GM21529 (cell line): ENCODE results near the gene HTR3E.
"Not testable (repeated sequence)": the region's sequence is repeated elsewhere in the genome, so short reads cannot be mapped to it uniquely, and the experiment has no call there.

Experiments
- ATAC-seq: cut with Tn5 transposase; IDR thresholded peaks from one replicate; pipeline ENCODE4 v1.9.1; 2021; ENCODE audit not compliant: unreplicated experiment

HTR3E gene

GRCh38 chr3:184096811-184097383, at the start of gene HTR3E:
TSS of gene HTR3E (plus strand) at chr3:184097064. CDS start at chr3:184097530, 466 bp downstream.
- no peak for ATAC-seq

- ATAC-seq = no peak
Observed at GRCh38 chr3:184050217-184050847, 46.5 kb upstream of the HTR3E start.

GRCh38 chr3:184052767-184053166, 44.1 kb upstream of the HTR3E start, which contains the start of gene HTR3C:
TSS of gene HTR3C (plus strand) at chr3:184053047. CDS start at chr3:184053081, 34 bp downstream.
- no peak for ATAC-seq

- ATAC-seq = no peak
Observed at GRCh38 chr3:184058029-184058428, 38.8 kb upstream of the HTR3E start.

GRCh38 chr3:184059424-184059823, 37.4 kb upstream of the HTR3E start:
- no peak for ATAC-seq

- no peak for ATAC-seq
Observed at GRCh38 chr3:184062637-184063036, 34.2 kb upstream of the HTR3E start.

- ATAC-seq = no peak
Observed at GRCh38 chr3:184066211-184066610, 30.7 kb upstream of the HTR3E start.

- no peak for ATAC-seq
Observed at GRCh38 chr3:184067573-184068055, 29.2 kb upstream of the HTR3E start.

- ATAC-seq = no peak
Observed at GRCh38 chr3:184068344-184068743, 28.5 kb upstream of the HTR3E start.

- not testable (repeated sequence) for ATAC-seq
Observed at GRCh38 chr3:184071142-184071541, 25.7 kb upstream of the HTR3E start.

GRCh38 chr3:184073621-184074020, 23.2 kb upstream of the HTR3E start:
- ATAC-seq = no peak

- ATAC-seq = no peak
Observed at GRCh38 chr3:184075901-184076300, 21.0 kb upstream of the HTR3E start.

GRCh38 chr3:184077881-184078280, 19.0 kb upstream of the HTR3E start:
- ATAC-seq = no peak

- ATAC-seq = no peak
Observed at GRCh38 chr3:184078851-184079250, 18.0 kb upstream of the HTR3E start.

- no peak for ATAC-seq
Observed at GRCh38 chr3:184081116-184081830, 15.6 kb upstream of the HTR3E start.

- no peak for ATAC-seq
Observed at GRCh38 chr3:184082034-184082433, 14.8 kb upstream of the HTR3E start.

GRCh38 chr3:184082465-184082864, 14.4 kb upstream of the HTR3E start:
- no peak for ATAC-seq

- ATAC-seq = no peak
Observed at GRCh38 chr3:184085389-184085852, 11.4 kb upstream of the HTR3E start.

GRCh38 chr3:184092199-184092598, 4.7 kb upstream of the HTR3E start:
- no peak for ATAC-seq

GRCh38 chr3:184097556-184097955, 692 bp downstream of the HTR3E start:
- no peak for ATAC-seq

- ATAC-seq = no peak
Observed at GRCh38 chr3:184099806-184100686, 3.2 kb downstream of the HTR3E start.
